Right renal pelvis (tissue), 4 donors: Measurements from ENCODE around the gene ATAD2B. TPM values are rescaled to one million over a fixed set of nuclear protein-coding genes. Genes with fewer than 3 reads are reported as not detected.

Experiments used
- DNase-seq, 4 donors: peaks; one replicate each; pipeline ENCODE4 v3.0.0-alpha.2; 2013; ENCODE audit warnings: low read depth in 4 of 4, low spot score in 3 of 4, missing footprints in 1 of 4
- polyA plus RNA-seq, 4 donors: library from polyadenylated mRNA; unstranded; fragments of 120-200 nt; gene quantifications; one replicate each; pipeline ENCODE4 v1.2.1, GENCODE V29; 2013; ENCODE audit not compliant: insufficient read length in 4 of 4

The ATAD2B gene
- polyA plus RNA-seq, 4 donors, result 20.0 to 24.1 (median 20.4) TPM

DNA sequence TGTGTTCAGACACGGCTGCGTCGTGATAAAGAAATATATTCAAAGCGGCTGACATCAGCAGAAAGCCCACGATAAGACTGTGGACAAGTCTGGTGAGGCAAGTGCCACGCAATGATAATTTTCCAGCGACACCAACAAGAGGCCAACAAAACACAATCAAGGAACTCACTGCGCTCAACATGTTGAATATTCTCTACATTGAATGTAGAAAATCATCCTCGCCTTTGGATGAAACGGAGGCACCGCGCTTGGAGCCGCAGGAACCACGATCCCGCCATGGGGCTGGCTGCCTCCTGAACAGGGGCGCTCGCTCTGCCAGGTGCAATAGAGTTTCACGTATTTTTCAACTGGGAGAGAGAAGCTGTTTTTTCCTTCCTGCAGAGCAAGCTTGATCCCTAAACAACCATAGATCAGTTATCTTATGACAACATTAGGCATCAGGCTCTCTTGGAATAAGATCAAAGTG, 220.3 kb downstream of the ATAD2B start:
- no peak for DNase-seq

DNA sequence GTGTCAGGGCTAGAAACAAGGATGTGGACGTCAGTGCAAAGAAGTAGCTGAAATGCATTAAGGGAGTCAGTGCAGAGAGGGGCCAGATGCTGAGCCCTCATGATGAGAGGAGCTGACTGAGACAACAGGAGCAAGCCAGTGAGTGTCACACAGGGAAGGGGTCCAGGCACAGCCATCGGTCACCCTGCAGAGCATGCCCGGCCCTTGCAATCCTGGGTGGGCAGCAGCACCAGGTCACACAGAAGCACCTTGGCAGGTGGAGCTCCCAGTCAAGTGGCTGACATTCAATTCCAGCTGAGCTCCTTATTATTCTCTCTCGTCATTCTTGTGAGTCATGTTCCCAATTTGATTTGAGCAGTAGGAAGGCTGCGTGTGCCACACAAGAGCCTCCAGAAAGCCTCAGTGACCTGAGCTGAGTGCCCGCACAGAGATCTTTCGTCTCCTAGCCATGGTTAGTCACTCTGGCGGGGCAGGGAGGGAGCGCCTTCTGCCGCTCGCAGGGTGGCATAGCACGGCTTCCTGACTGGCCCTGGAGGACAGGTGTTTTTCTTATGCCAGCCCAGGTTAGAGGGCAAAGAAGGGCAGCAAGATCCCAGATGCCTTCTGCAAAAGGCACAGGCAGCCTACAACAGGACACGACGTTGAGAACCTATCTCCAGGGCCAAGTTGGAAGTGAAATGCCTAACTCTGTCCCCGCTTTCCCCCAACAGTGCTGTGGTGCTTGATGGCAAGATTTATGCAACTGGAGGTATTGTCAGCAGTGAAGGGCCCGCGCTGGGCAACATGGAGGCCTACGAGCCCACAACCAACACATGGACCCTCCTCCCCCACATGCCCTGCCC, 220.9 kb downstream of the ATAD2B start:
- no peak for DNase-seq

DNA sequence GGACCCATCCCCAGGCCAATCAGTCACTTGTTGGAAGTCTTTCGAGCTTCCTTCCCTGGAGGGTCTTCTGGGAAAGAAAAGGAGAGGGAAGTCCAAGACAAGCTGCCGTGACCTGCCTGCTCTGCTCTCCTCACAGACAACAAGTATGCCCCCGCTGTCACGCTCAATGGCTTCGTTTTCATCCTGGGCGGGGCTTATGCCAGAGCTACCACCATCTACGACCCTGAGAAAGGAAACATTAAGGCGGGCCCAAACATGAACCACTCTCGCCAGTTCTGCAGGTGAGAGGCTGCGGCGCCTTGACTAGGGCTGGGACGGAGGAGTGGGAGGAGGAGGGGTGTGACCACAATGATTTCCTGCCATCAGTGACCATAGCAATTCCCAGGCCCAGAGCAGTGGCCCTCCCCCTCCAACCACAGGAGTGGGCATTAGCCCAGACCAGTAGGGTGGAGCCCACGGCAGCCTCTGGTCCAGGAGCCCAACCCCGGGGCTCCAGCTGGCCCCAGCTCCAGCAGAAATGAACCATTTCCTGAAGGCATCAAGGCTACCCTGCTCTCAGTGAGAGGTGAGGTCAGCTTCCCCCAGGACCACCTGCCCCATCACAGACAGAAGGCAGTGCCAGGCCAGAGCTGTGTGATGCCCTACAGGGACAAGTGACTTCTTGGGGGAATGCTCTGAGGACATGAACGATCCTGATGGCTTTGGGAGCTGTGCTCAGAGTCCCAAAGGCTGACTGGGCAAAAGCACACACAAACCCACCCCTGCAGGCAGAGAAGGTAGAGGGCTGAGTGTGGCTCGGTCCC, 223.1 kb downstream of the ATAD2B start:
- DNase-seq, result no peak

DNA sequence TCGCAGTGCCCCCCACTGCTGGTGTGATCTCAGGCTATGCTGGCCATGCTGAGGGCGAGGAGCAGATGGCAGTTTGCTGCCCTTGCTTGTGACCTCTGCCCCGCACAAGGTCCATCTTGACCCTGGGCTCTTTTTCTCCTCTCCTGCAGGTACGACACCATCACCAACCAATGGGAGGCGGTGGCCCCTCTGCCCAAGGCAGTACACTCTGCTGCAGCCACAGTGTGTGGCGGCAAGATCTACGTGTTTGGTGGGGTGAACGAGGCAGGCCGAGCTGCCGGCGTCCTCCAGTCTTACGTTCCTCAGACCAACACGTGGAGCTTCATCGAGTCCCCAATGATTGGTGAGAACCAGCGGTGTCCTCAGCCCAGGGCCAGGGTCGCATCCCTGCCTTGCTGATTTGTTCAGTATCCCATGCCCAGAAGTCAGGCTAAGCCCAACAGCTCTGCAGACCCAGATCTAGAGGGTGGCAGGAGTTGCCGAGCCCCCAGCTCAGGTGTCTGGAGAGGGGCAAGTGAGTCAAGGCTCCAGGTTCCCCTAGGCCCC, 223.8 kb downstream of the ATAD2B start:
- no peak for DNase-seq

DNA sequence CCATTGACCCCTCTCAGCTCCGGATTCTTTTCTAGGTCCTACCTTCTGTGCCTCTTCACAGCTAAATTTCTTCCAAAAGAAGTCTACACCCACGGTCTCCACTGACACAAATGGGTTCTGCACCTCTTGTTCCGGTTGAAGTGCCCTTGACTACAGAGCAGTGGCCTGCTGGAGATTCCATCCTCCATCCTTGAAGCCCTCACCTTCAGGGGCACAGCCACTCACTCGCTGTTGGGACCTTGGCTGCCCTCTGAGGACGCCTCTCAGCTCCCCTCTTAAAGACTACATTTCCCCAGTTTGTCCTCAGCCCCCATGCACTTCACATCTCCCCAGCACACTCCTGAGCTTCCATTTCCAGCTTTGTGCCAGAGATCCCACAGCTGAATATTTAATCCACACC, 226.3 kb downstream of the ATAD2B start:
- DNase-seq, result no peak

DNA sequence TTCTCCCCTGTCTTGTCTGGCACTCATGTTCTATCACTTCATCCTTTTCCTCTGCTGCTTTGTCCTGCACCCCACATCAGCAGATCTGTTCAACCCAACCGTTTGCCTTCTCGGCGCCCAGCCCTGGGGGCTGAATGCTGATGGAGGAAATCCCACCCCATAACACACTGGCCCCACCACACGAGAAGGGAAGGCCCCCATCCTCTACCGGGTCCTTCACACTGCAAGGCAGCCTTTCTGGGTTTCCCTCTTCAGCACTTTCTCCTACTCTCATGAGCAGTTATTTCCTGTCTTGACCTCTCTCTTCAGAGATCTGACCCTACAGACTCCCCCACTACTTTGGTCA, 227.4 kb downstream of the ATAD2B start:
- DNase-seq, result no peak

DNA sequence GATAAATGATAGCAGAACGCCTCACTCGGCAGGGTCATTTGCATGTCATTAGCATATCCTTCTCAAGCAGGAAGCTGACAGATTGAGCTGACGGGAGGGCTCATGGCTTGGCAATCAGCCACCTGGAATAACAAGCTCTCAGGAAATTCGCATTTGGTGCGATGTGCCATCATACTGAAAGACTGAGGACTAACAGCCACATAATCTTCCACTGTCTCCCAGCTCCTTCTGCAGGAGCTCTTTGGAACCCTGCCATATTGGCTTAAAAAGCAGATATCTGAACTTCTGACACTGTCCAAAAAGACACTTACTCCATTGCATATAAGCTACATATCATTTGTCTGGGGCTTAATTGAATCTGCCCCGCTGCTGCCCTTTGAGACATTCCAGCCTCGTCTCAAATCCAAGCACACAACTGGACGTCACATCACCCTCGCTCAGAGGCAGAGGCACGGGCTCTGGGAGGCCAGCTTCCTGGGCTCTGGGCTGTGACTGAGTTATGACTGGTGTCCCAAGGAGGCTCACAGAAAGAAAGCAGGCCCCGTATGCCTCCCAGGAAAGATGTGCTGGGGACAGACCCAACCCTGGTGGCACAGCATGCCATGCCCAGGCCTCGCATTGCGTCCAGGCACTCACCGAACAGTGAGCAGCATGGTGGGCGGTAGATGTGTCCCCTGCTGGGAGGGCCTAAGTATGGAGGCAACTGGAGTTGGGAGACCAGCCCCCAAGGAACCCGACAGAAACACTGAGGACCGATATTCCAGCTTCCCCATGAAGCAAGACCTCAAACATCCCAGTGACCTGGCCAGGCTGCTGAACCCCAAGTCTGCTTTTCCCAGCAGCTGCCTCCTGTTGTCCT, 228.0 kb downstream of the ATAD2B start:
- no peak for DNase-seq

Other genes with a start within 250 kb of the ATAD2B start
- gene UBXN2A, start 13.3 kb upstream of the ATAD2B start, polyA plus RNA-seq, result 10 to 100 TPM; 19.1 to 22.9 (median 20.4) TPM
- gene MFSD2B, start 83.0 kb upstream of the ATAD2B start, polyA plus RNA-seq, result 1 to 10 TPM; 3.3 to 4.1 (median 4.0) TPM
- 10 to 100 TPM; 14.2 to 18.4 (median 17.0) TPM for gene WDCP, start 120.3 kb upstream of the ATAD2B start, polyA plus RNA-seq
- gene FKBP1B, start 122.6 kb upstream of the ATAD2B start, polyA plus RNA-seq, result 10 to 100 TPM in 3 of 4 donors, 1 to 10 TPM in 1; 9.3 to 14.0 (median 11.4) TPM
- 100 to 1,000 TPM; 152 to 175 (median 168) TPM for gene SF3B6, start 149.2 kb upstream of the ATAD2B start, polyA plus RNA-seq
- gene TP53I3, start 157.7 kb upstream of the ATAD2B start, polyA plus RNA-seq, result 10 to 100 TPM; 48.1 to 53.1 (median 50.7) TPM
- gene PFN4, start 196.2 kb upstream of the ATAD2B start, polyA plus RNA-seq, result 1 to 10 TPM; 1.4 to 3.2 (median 2.8) TPM
- gene FAM228B, start 196.3 kb upstream of the ATAD2B start, polyA plus RNA-seq, result 10 to 100 TPM; 21.6 to 33.0 (median 29.3) TPM
- 1 to 10 TPM in 1 of 4 donors, under 1 TPM in 3; 0.62 to 1.9 (median 0.86) TPM for gene FAM228A, start 247.9 kb upstream of the ATAD2B start, polyA plus RNA-seq